IPS-11a (cell line): Measurements from ENCODE around the gene SLC25A26.

ENCODE experiments used
- H3K4me3 ChIP-seq: one replicate; pipeline ENCODE4 v1.5.1; 2013; ENCODE audit warnings: low read depth, low read length, control low read depth

The SLC25A26 gene

GRCh38 chr3:66393333-66394005, 172.7 kb downstream of the SLC25A26 start:
- no peak overlapping the region for H3K4me3 ChIP-seq

- H3K4me3 ChIP-seq, result no peak overlapping the region
These were observed 173.4 kb downstream of the SLC25A26 start for GRCh38 chr3:66394019-66394752.

DNA sequence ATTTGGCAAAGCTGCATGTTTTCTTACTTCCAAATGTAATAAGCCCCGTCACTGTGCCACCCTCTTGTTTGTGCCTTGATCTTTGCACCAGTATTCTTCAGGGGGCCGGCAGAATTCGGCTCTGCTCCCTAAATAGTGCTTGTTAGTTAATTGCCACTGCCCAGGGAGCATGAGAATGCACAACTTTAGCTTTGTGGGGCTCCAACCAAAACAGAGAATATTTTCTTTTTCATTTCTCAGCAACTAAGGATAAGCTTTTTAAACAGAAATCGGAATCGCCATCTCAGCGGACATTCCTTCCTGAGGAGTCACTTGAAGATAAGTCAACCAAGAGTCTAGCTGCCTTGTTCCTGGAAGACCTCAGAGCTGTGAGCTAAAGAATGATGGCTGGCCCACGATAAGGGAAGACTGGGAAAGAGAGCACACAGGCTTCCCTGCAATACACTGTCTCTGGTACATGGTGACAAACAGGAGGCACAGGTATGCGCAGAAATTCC, 174.0 kb downstream of the SLC25A26 start:
- no peak overlapping the region for H3K4me3 ChIP-seq

- H3K4me3 ChIP-seq, result no peak overlapping the region
These were observed 174.8 kb downstream of the SLC25A26 start for GRCh38 chr3:66395635-66396034.

GRCh38 chr3:66396161-66396760, 175.5 kb downstream of the SLC25A26 start:
- H3K4me3 ChIP-seq, result no peak overlapping the region

- H3K4me3 ChIP-seq, result no peak overlapping the region
These were observed 176.1 kb downstream of the SLC25A26 start for GRCh38 chr3:66396888-66397287.

GRCh38 chr3:66397745-66398144, 176.9 kb downstream of the SLC25A26 start:
- H3K4me3 ChIP-seq, result no peak overlapping the region

DNA sequence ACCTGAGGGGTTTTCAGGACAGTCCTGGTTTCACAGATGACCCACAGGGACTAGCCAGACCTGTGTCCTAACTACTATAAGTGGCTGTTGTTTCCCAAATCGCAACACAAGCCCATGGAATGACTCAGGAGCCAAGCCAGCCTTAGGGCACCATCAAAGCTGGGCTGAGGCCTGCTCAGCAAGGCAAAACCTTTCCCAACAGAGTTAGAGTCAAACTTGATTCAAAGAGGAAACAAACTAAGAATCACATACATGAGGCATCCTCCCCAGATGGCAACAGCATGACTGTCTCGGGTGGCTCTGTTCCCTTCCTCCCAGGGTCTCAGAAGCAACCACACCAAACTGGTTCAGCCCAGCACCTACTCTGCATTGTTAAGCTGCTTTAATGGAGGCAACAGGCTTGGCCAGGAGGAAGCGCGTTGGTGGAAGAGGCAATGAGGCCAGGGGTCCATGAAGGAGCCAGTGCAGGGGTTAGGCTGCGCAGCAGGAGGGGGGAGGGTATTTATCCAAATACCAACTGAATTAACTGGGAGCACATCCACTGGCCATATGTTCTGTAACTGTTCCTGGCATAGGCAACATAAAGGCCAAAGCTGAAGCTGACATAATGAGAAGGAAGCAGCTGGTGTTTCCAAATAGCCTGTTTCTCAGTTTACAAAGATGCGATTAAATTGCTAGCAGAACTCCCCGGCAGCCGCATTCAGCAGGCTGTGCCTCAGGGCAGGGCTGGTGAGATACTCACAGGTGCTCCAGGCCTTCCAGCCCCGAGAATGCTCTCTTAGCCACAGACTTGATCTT, 177.6 kb downstream of the SLC25A26 start:
- no peak overlapping the region for H3K4me3 ChIP-seq

DNA sequence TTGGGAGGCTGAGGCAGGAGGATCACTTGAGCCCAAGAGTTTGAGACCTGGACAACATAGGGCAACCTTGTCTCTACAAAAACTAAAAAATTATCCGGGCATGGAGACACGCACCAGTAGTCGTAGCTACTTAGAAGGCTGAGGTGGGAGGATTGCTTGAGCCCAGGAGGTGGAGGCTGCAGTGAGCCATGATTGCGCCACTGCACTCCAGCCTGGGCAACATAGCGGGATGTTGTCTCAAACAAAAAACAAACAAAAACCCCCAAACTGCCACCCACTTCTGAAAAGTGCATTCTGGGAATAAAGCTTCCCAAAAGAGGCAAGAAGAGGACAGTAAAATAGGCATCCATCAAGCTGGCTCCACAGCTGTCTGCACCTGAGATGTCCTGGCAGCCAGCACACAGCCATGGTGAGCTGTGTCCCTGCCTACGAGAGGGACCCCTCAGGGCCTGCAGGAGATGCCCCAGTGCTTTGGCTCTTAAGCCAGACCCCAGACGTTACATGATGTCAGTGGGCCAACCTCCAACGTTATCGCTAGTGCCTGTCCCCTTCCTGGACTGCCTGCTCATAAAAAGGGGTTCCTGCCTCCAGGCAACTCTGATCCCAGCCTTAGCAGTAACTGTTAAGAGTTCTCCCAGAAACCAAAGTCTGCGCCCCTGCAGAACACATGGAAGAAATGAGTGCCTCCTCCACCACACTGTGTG, 178.9 kb downstream of the SLC25A26 start:
- no peak overlapping the region for H3K4me3 ChIP-seq

GRCh38 chr3:66400411-66401156, 179.8 kb downstream of the SLC25A26 start:
- H3K4me3 ChIP-seq, result no peak overlapping the region

- no peak overlapping the region for H3K4me3 ChIP-seq
These were observed 180.4 kb downstream of the SLC25A26 start for GRCh38 chr3:66401157-66401550.

GRCh38 chr3:66401675-66402491, 181.1 kb downstream of the SLC25A26 start:
- no peak overlapping the region for H3K4me3 ChIP-seq

DNA sequence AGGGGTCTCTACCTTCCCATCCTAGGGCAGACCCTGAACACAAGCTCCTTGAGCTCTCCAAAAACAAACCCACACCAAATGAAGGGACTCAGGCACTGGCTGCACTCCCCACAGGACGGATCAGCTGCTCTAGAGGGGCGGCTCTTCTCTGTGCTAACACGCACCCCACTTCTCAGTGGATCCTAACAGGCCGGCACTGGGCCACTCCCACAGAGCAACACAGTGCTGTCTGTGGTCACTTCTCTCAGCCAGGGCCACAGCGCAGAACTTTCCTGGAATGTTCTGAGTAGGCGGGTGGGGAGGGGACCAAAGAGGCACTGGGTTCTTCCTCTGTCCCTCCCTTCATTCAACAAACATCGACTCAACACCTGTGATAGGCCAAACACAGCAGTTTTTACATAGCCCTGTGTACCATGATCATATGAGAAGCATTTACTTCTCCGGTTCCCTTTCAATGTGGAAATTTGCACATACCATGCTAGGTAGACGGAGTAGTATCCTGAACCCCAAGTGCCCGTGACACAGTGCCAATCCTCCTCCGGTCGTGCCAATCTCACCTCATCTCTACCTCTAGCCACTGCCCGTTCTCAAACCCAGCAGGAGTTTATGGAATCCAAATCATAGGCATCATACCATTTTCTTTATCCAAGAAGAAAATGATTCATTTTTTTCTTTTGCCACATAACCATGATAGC, 181.9 kb downstream of the SLC25A26 start:
- no peak overlapping the region for H3K4me3 ChIP-seq

DNA sequence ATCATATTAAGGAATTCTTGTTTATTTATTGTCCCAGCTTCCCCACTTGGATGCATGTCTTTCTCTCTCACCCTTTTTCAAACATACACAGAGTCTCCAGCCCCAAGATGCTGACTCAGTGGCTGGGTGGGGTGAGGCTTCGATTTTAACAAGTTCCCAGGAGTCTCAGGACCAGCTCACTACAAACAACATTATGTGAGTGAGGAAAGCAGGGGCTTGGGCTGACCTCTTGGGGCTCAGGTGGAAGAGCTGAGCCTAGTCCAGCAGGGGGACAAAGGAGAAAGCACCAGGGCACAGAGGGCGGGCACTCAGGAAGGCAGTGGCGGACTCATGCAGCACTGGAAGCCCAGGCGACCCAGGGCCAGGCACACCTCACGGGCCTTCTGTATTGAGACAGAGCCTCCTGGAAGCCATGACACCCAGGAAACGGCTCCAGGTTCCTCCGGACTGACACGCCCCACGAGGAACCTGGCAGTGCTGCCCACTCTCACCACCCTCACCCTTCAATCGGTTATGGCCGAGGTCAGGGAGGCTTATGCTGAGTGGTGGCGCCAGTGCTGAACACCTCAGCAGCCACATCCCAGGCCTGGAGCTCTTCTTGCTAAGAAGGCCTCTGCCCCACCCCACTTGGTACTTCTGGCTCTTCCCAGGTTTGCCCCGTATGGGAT, 182.7 kb downstream of the SLC25A26 start:
- no peak overlapping the region for H3K4me3 ChIP-seq

- H3K4me3 ChIP-seq, result no peak overlapping the region
These were observed 183.4 kb downstream of the SLC25A26 start for GRCh38 chr3:66404197-66404596.

DNA sequence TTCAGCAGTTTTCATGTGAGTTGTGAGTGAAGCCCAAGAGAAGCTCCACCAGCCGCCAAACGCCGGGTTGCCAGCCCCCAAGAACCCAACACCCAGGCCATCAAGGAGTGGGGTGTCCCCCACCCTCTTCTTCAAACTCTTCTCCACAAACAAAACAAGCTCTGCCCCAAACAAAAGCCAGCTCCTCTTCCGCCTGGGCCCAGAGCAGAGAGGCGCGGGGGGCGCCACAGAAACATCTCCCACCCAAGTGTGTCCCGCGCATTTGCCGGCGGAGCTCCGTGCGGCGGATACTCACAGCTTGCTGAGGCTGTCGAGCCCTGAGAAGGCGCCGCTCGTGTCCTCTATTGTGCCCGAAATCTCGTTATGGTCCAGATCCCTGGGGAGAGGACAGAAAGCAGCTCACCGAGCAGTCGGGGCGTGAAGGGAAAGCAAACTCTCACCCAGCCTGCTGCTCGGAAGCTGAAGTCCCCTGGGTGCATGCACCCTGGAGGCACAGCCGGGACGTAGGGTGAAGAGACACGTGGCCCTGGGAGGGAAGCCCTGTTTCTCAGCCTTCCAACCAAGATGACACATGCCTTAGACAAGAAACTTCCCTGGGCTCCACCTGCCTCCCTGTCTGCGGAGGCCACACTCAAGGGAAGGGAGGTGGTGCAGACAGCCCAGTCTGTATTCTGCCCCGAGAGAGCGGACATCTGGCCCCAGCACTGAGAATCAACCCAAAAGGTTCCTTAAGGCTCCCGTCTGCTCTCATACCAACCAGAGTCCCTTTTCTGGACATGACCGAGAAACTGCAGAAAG, 184.3 kb downstream of the SLC25A26 start:
- no peak overlapping the region for H3K4me3 ChIP-seq

DNA sequence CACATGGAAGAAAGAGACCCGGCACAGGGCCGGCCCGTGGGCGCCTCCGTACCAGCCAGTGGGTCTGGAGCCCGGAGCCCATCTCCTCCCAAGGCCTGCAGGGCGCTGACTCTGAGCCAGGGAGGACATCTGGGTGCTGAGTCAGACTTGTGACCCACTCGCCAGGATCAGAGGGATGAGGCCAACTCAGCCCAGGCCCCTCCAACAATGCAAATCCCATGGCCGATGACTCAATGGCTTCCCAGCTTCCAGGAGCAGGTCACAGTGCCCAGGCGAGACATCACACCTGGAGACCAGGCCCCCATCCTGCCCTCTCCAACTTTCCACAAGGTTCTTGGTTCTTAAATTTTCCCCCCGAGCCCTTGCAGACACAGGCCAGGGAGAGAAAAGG, 184.9 kb downstream of the SLC25A26 start:
- no peak overlapping the region for H3K4me3 ChIP-seq
